WTC11 (cell line): Measurements from ENCODE around the gene SKIC8. TPM values are rescaled to one million over a fixed set of nuclear protein-coding genes. Genes with fewer than 3 reads are reported as not detected.

Experiments used
- ATAC-seq: fragments of 200-7000 bp; cut with Tn5 transposase; 2 replicates; pipeline ENCODE4 v1.10.0; 2021; ENCODE audit warnings: mild to moderate bottlenecking, moderate library complexity
- CTCF ChIA-PET: fragments of 300-600 bp; sonication (Branson Sonifier 250); formaldehyde crosslinking; loops from one replicate; lab custom pipeline; 2021; ENCODE audit warnings: antibody characterized with exemption; lab: Charles Lee
- POLR2A ChIA-PET: fragments of 350-600 bp; sonication (Branson Sonifier 250); formaldehyde crosslinking; loops from one replicate; lab custom pipeline; 2021; ENCODE audit warnings: antibody characterized with exemption; lab: Charles Lee
- DNase-seq: peaks from one replicate; pipeline ENCODE4 v3.0.0; 2021; ENCODE audit warnings: low spot score
- H3K27ac Mint-ChIP-seq: 2 replicates; pipeline ENCODE4 v1.8.0; 2021; ENCODE audit warnings: mixed read lengths
- H3K27me3 Mint-ChIP-seq: 2 replicates; pipeline ENCODE4 v1.8.0; 2021; ENCODE audit warnings: low read depth, mild to moderate bottlenecking, moderate library complexity, mixed read lengths
- H3K36me3 Mint-ChIP-seq: 2 replicates; pipeline ENCODE4 v1.8.0; 2021; ENCODE audit warnings: mixed read lengths
- H3K4me1 Mint-ChIP-seq: 2 replicates; pipeline ENCODE4 v1.8.0; 2022; ENCODE audit warnings: mixed read lengths
- H3K4me3 Mint-ChIP-seq: 2 replicates; pipeline ENCODE4 v1.8.0; 2021; ENCODE audit warnings: mild to moderate bottlenecking, moderate library complexity, mixed read lengths
- H3K9me3 Mint-ChIP-seq: 2 replicates; pipeline ENCODE4 v1.8.0; 2021; ENCODE audit warnings: mixed read lengths
- CREM ChIP-seq: sonication (generic); formaldehyde crosslinking; IDR thresholded peaks from 2 replicates; pipeline ENCODE4 v1.8.1; 2022; ENCODE audit warnings: mild to moderate bottlenecking, missing genetic modification reagents, moderate library complexity
- FOXJ3 ChIP-seq: sonication (generic); formaldehyde crosslinking; IDR thresholded peaks from 2 replicates; pipeline ENCODE4 v1.9.0; 2021; ENCODE audit warnings: missing genetic modification reagents, mild to moderate bottlenecking, borderline replicate concordance
- HMGXB4 ChIP-seq: sonication (generic); formaldehyde crosslinking; IDR thresholded peaks from 2 replicates; pipeline ENCODE4 v1.8.1; 2023; ENCODE audit warnings: mild to moderate bottlenecking, moderate library complexity, missing genetic modification reagents
- JUN ChIP-seq: sonication (generic); formaldehyde crosslinking; IDR thresholded peaks from 2 replicates; pipeline ENCODE4 v1.8.0; 2023; ENCODE audit warnings: mild to moderate bottlenecking, missing genetic modification reagents
- NFE2L1 ChIP-seq: sonication (generic); formaldehyde crosslinking; IDR thresholded peaks from 2 replicates; pipeline ENCODE4 v1.8.1; 2023; ENCODE audit warnings: missing genetic modification reagents
- NFYB ChIP-seq: sonication (generic); formaldehyde crosslinking; conservative IDR thresholded peaks from 2 replicates; pipeline ENCODE4 v1.8.0; 2022; ENCODE audit warnings: low read depth, missing genetic modification reagents
- NR2C2 ChIP-seq: sonication (generic); formaldehyde crosslinking; IDR thresholded peaks from 2 replicates; pipeline ENCODE4 v1.8.0; 2022; ENCODE audit warnings: mild to moderate bottlenecking, missing genetic modification reagents
- PRRX2 ChIP-seq: fragments of 250-450 bp; sonication (Bioruptor Pico); IDR thresholded peaks from 2 replicates; pipeline ENCODE4 v1.8.0; 2021; ENCODE audit warnings: mild to moderate bottlenecking
- SOX15 ChIP-seq: fragments of 250-450 bp; sonication (Bioruptor Pico); IDR thresholded peaks from 2 replicates; pipeline ENCODE4 v1.9.0; 2021; ENCODE audit warnings: mild to moderate bottlenecking
- ZMAT4 ChIP-seq: fragments of 250-450 bp; sonication (Bioruptor Pico); IDR thresholded peaks from 2 replicates; pipeline ENCODE4 v1.9.0; 2021; ENCODE audit warnings: mild to moderate bottlenecking
- ZNF219 ChIP-seq: sonication (generic); formaldehyde crosslinking; IDR thresholded peaks from 2 replicates; pipeline ENCODE4 v1.8.0; 2023; ENCODE audit warnings: missing genetic modification reagents, mild to moderate bottlenecking, borderline replicate concordance
- ZNF423 ChIP-seq: fragments of 250-450 bp; sonication (Bioruptor Pico); IDR thresholded peaks from 2 replicates; pipeline ENCODE4 v2.1.2; 2022; ENCODE audit warnings: mild to moderate bottlenecking, moderate library complexity
- ZNF425 ChIP-seq: fragments of 250-450 bp; sonication (Bioruptor Pico); conservative IDR thresholded peaks from 2 replicates; pipeline ENCODE4 v1.9.0; 2021; ENCODE audit warnings: mild to moderate bottlenecking
- total RNA-seq: library from RNA; stranded (reverse); gene quantifications from 3 replicates; pipeline ENCODE4 v1.2.3, GENCODE V29; 2021
- TF ChIP-seq, protein P1 (sequence below): sonication (generic); formaldehyde crosslinking; IDR thresholded peaks from 2 replicates; pipeline ENCODE4 v1.8.1; 2022; ENCODE audit warnings: mild to moderate bottlenecking, missing genetic modification reagents, moderate library complexity, borderline replicate concordance
- TF ChIP-seq, protein P2 (sequence below): sonication (generic); formaldehyde crosslinking; IDR thresholded peaks from 2 replicates; pipeline ENCODE4 v1.8.1; 2022; ENCODE audit warnings: low read depth, missing genetic modification reagents, borderline replicate concordance
- TF ChIP-seq, protein P3 (sequence below): sonication (generic); formaldehyde crosslinking; IDR thresholded peaks from 2 replicates; pipeline ENCODE4 v1.8.1; 2023; ENCODE audit warnings: mild to moderate bottlenecking, missing genetic modification reagents, moderate library complexity

The SKIC8 gene
- total RNA-seq, 1 experiment from 2014 or later, result 55.6 TPM

DNA sequence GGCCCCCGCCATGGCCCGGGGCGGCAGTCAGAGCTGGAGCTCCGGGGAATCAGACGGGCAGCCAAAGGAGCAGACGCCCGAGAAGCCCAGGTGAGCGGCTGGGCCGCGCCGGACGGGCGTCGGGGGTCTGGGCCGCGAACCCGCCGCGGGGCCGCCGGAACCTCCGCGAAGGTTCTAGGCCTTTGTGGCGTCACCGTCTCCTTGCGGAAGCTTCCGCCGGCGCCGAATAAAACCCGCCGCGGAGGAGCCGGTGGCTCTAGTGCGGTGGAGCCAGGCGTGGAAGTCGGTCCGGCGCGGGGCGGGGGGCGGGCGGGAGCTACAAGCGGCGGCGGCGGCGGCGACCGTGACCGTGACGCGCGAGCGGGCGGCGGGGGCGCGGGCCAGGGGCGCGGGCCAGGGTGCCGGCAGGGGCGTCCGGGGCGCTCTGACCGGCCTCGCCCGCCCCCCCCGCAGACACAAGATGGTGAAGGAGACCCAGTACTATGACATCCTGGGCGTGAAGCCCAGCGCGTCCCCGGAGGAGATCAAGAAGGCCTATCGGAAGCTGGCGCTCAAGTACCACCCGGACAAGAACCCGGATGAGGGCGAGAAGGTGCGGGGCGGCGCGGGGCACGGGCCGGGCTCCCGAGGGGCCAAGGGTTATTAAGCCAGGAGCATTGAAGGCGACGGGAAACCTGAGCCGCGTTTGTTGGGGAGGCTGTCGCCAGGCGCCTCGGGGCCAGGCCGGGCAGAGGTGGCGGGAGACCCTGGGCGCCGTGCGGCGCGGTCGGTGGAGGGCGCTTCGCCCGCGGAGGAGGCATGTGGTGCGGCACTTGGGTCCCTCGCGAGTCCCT lies 34.9 kb downstream of the SKIC8 start, which contains the start of gene DNAJA4 (continued):
- TF ChIP-seq, protein P1, sequence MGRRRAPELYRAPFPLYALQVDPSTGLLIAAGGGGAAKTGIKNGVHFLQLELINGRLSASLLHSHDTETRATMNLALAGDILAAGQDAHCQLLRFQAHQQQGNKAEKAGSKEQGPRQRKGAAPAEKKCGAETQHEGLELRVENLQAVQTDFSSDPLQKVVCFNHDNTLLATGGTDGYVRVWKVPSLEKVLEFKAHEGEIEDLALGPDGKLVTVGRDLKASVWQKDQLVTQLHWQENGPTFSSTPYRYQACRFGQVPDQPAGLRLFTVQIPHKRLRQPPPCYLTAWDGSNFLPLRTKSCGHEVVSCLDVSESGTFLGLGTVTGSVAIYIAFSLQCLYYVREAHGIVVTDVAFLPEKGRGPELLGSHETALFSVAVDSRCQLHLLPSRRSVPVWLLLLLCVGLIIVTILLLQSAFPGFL (CRISPR knock-in tag), result no peak
- TF ChIP-seq ZNF423 (CRISPR knock-in tag) (peak; percentile 58), HMGXB4 (peak; percentile 60; the same call in 1 of the 2 replicates), NFE2L1 (CRISPR knock-in tag) (0 out of 2 replicates have a peak, but pooled peaks have one; percentile 25), JUN (0 out of 2 replicates have a peak, but pooled peaks have one; percentile 24), FOXJ3 (CRISPR knock-in tag) (no peak), ZMAT4 (no peak), PRRX2 (CRISPR knock-in tag) (no peak), ZNF219 (CRISPR knock-in tag) (no peak)

DNA sequence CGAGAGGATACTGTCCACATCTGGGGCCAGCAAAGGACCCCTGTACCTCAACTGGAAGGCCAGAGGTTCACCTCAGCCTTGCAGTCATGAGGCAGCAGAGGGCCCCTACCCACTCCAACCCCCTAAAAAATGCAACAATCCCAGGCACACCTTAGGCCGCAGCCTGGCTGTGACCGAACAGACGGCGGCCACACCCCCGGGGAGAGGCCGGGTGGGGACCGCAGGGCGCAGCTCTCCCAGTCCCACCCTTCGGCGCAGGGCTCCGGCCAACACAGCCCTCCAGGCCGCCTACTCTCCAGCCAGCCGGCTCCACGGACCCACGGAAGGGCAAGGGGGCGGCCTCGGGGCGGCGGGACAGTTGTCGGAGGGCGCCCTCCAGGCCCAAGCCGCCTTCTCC lies 35.5 kb downstream of the SKIC8 start:
- Mint-ChIP-seq H3K27ac (no peak overlapping the region), H3K4me3 (peak overlapping the region; percentile 48), H3K9me3 (no peaks in the 10 kb centered on the region), H3K4me1 (peaks cover 8% of the 10 kb centered on the region)
- DNase-seq, result no peak
- POLR2A ChIA-PET, result no interaction called here
- CTCF ChIA-PET, result interaction anchor here (1.2 to 1.4 kb wide), 3 partner anchors 24 to 364 kb away, joined by 3 to 4 read pairs (median 3); no protein-coding TSS in a partner anchor
- TF ChIP-seq, protein P2, sequence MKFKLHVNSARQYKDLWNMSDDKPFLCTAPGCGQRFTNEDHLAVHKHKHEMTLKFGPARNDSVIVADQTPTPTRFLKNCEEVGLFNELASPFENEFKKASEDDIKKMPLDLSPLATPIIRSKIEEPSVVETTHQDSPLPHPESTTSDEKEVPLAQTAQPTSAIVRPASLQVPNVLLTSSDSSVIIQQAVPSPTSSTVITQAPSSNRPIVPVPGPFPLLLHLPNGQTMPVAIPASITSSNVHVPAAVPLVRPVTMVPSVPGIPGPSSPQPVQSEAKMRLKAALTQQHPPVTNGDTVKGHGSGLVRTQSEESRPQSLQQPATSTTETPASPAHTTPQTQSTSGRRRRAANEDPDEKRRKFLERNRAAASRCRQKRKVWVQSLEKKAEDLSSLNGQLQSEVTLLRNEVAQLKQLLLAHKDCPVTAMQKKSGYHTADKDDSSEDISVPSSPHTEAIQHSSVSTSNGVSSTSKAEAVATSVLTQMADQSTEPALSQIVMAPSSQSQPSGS (CRISPR knock-in tag), result no peak
- TF ChIP-seq NR2C2 (CRISPR knock-in tag), result no peak
- TF ChIP-seq, protein P3, sequence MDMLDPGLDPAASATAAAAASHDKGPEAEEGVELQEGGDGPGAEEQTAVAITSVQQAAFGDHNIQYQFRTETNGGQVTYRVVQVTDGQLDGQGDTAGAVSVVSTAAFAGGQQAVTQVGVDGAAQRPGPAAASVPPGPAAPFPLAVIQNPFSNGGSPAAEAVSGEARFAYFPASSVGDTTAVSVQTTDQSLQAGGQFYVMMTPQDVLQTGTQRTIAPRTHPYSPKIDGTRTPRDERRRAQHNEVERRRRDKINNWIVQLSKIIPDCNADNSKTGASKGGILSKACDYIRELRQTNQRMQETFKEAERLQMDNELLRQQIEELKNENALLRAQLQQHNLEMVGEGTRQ (CRISPR knock-in tag), result no peak
- TF ChIP-seq ZNF425, result no peak
- no peak for TF ChIP-seq CREM
- TF ChIP-seq NFYB (CRISPR knock-in tag), result no peak
- no peak for TF ChIP-seq SOX15 (CRISPR knock-in tag)
- no peak for TF ChIP-seq JUN
- TF ChIP-seq, all 79 proteins: peak for 0
- Mint-ChIP-seq H3K36me3 (no peaks in the 10 kb centered on the region), H3K27me3 (peaks cover 27% of the 10 kb centered on the region)
- peak; percentile 17; the same call in 1 of the 2 replicates for ATAC-seq
